T-helper 17 cell (primary cell): ENCODE results near the gene ELAVL4. TPM values are rescaled to one million over a fixed set of nuclear protein-coding genes. Genes with fewer than 3 reads are reported as not detected.

Source experiments
- ATAC-seq: fragments of 150-1000 bp; cut with Tn5 transposase; 2 replicates; pipeline ENCODE4 v1.10.0; 2021; ENCODE audit warnings: mild to moderate bottlenecking, moderate library complexity
- DNase-seq, 3 donors: peaks; one replicate each; pipeline versions ENCODE4 v3.0.0 to v3.0.0-alpha.2; 2020 to 2021
- H3K9me3 ChIP-seq: one replicate; pipeline ENCODE4 v1.7.0; 2013; ENCODE audit warnings: low read length, mild to moderate bottlenecking; ENCODE audit not compliant: control insufficient read depth, poor library complexity, severe bottlenecking
- H3K27ac Mint-ChIP-seq: one replicate; pipeline ENCODE4 v1.8.0; 2022; ENCODE audit warnings: mild to moderate bottlenecking, moderate library complexity, mixed read lengths
- H3K27me3 Mint-ChIP-seq: one replicate; pipeline ENCODE4 v1.8.0; 2022; ENCODE audit warnings: mixed read lengths
- H3K36me3 Mint-ChIP-seq: one replicate; pipeline ENCODE4 v1.8.0; 2022; ENCODE audit warnings: low read depth, mixed read lengths
- H3K4me1 Mint-ChIP-seq: one replicate; pipeline ENCODE4 v1.8.0; 2022; ENCODE audit warnings: mild to moderate bottlenecking, mixed read lengths
- H3K4me3 Mint-ChIP-seq: one replicate; pipeline ENCODE4 v1.8.0; 2022; ENCODE audit warnings: mild to moderate bottlenecking, moderate library complexity, mixed read lengths
- total RNA-seq, 4 donors: library from RNA in 2 of 4; stranded (reverse) in 2 of 4; gene quantifications; one replicate each; pipeline ENCODE4 v1.2.3 and lab custom pipeline; 2022 to 2026

ELAVL4 gene
- total RNA-seq, 2 donors from 2014 or later = not detected

DNA sequence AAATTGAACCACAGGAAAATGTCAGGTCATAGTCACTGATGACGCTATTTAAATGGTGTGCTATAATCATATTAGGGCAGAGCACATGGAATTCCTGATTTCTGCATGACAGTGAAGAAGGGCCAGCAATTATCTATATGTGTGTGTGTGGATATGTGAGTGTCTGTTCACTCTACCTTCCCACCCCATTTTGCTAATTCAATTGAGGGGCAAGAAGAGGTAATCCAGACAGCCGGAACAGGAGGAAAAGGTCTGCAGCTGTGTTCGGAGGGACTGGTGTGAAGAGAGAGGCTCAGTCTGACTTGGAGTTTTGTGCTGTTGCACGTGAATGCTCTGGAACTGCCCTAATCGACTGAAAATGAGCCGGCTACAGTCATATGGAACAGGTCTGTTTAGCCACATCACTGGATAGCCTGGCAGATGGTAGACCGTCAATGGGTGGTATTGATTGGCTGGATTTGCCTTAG is 5.1 kb upstream of the ELAVL4 start:
- Mint-ChIP-seq H3K4me1 (no peaks in the 10 kb centered on the region), H3K27me3 (peaks cover 46% of the 10 kb centered on the region), H3K27ac (no peak overlapping the region), H3K4me3 (no peak overlapping the region), H3K36me3 (peaks cover 4% of the 10 kb centered on the region)
- DNase-seq = no peak
- no peaks in the 10 kb centered on the region for H3K9me3 ChIP-seq
- no peak for ATAC-seq

GRCh38 chr1:50105433-50105832 is 3.3 kb upstream of the ELAVL4 start:
- Mint-ChIP-seq H3K4me3 (no peak overlapping the region), H3K27ac (no peak overlapping the region), H3K4me1 (peaks cover 9% of the 10 kb centered on the region), H3K36me3 (peaks cover 4% of the 10 kb centered on the region), H3K27me3 (peaks cover 60% of the 10 kb centered on the region)
- no peaks in the 10 kb centered on the region for H3K9me3 ChIP-seq
- ATAC-seq (no peak), DNase-seq (no peak)

DNA sequence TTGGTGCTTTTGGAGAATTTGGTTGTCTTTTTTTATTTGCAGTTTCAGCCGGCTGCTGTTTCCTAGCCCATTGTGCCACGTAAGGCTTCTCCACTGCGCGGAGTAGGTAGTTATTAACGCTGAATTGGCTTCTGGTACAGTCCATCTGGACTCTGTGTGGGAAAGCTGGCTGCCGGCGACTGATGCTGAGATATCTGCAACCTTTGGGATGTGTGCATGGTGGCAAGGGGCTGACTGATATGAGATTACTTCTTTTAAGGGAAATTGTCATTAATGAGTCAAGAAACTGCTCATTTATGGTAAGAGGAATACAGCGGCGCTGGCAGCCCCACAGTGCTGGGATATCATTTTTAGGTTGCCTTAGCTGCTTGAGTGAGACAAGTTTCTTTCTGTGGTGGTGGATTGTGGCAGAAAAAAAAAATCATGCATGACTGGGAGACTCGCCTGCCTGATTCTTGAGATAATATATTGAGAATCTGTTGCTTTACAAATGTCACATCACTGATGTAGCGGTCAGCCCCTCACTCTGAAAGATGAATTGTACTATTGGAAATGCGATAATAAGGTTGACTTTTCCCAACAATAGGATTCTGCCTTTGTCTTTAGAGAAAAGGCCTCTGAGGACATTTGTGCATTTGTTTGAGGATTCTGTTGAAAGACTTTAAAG is 2.5 kb upstream of the ELAVL4 start:
- H3K4me3 Mint-ChIP-seq = no peak overlapping the region
- no peak overlapping the region for H3K27ac Mint-ChIP-seq
- ATAC-seq = no peak
- H3K27me3 Mint-ChIP-seq = peaks cover 63% of the 10 kb centered on the region
- H3K9me3 ChIP-seq = no peaks in the 10 kb centered on the region
- peaks cover 13% of the 10 kb centered on the region for H3K4me1 Mint-ChIP-seq
- peaks cover 4% of the 10 kb centered on the region for H3K36me3 Mint-ChIP-seq
- no peak for DNase-seq

DNA sequence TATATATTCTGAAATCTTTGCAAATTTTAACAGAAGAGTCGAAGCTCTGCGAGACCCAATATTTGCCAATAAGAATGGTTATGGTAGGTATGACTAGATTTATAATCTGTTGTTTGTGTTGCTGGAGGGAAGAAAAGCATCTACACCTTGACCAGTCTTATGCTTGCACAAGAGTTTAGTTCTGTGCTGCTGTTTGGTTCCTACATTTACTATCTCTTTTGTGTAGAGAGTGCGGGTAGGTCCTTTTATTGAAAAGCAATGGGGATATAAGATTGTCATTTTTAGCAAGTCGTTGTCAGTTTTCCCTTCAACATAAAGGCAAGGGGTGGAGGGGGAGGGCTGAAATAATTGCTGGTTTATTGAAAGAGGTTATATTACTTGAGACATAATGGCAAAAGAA is 396 bp downstream of the ELAVL4 start:
- Mint-ChIP-seq H3K27me3 (peaks cover 79% of the 10 kb centered on the region), H3K27ac (no peak overlapping the region), H3K36me3 (peaks cover 4% of the 10 kb centered on the region), H3K4me3 (no peak overlapping the region), H3K4me1 (peaks cover 13% of the 10 kb centered on the region)
- ATAC-seq (no peak), DNase-seq (no peak)
- no peaks in the 10 kb centered on the region for H3K9me3 ChIP-seq

- Mint-ChIP-seq H3K4me3 (peak overlapping the region; percentile 43), H3K4me1 (peaks cover 13% of the 10 kb centered on the region), H3K27me3 (peaks cover 79% of the 10 kb centered on the region), H3K27ac (no peak overlapping the region), H3K36me3 (peaks cover 4% of the 10 kb centered on the region)
- H3K9me3 ChIP-seq = no peaks in the 10 kb centered on the region
- ATAC-seq (no peak), DNase-seq (no peak)
These were observed 941 bp downstream of the ELAVL4 start for GRCh38 chr1:50109647-50110075.

DNA sequence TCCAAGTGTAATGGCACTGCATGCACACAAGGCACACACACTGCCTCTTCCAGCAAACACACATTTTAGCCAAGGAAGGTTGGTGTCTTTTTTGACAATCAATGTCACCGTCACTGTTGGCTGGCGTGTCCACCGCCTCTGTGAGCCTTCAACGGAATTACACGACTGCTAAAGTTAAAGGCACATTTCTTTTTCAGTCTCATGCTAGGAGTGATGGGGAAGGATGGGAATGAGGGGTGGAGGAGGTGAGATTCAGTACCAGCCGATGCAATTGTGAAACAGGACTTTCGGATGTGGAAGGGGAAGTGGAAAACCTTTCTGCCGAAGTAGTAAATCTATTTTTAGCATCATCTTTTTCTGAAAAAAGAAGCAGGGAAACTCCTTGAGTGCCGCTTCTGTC is 1.4 kb downstream of the ELAVL4 start:
- DNase-seq (no peak), ATAC-seq (no peak)
- H3K36me3 Mint-ChIP-seq = peaks cover 4% of the 10 kb centered on the region
- H3K27me3 Mint-ChIP-seq = peaks cover 83% of the 10 kb centered on the region
- H3K9me3 ChIP-seq = no peaks in the 10 kb centered on the region
- peak overlapping the region; percentile 43 for H3K4me3 Mint-ChIP-seq
- peaks cover 13% of the 10 kb centered on the region for H3K4me1 Mint-ChIP-seq
- H3K27ac Mint-ChIP-seq = no peak overlapping the region

GRCh38 chr1:50110656-50111055 is 1.9 kb downstream of the ELAVL4 start:
- H3K9me3 ChIP-seq = no peaks in the 10 kb centered on the region
- Mint-ChIP-seq H3K36me3 (peaks cover 4% of the 10 kb centered on the region), H3K27ac (no peak overlapping the region), H3K4me3 (peak overlapping the region; percentile 43), H3K4me1 (peaks cover 13% of the 10 kb centered on the region), H3K27me3 (peaks cover 79% of the 10 kb centered on the region)
- DNase-seq (no peak), ATAC-seq (no peak)

DNA sequence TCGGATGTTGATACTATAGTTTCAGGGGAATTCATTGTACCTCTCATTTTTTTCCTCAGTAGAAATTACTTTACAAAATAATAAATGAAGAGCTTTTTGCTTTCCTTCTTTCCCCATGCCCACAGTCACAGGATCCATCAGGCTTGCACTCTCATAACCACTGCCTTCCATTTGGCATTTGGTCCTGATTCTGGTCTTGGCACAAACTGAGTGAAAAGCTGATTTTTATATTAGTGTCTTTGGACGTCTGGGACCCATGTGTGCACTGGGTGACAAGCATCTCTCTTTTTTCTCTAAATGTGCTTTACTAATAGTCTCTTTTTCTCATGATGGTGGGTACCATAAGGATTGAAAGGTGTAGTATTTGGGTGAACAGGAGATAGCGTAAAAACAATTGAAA is 2.8 kb downstream of the ELAVL4 start:
- H3K9me3 ChIP-seq = no peaks in the 10 kb centered on the region
- DNase-seq = no peak
- Mint-ChIP-seq H3K27ac (no peak overlapping the region), H3K4me1 (peaks cover 13% of the 10 kb centered on the region), H3K36me3 (no peaks in the 10 kb centered on the region), H3K4me3 (no peak overlapping the region), H3K27me3 (peaks cover 76% of the 10 kb centered on the region)
- ATAC-seq = no peak

DNA sequence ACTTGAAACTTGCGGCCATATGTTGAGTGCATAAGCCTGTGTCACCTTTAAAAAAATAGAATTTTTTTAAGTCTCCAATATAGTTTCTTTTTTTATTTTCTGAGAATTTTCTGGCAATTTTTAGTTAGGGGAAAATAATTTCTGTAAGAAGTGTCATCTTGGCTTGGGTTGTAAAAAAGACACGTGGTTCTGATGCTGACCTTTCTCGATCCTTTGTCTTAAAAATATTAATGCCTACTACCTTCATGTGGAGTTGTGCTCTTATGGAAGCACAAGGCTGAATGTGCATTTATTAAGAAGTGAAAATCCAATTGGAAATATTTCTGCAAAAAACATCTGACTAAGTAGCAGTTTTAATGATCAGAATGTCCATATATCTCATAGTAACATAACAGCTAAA is 3.5 kb downstream of the ELAVL4 start:
- no peak overlapping the region for H3K4me3 Mint-ChIP-seq

DNA sequence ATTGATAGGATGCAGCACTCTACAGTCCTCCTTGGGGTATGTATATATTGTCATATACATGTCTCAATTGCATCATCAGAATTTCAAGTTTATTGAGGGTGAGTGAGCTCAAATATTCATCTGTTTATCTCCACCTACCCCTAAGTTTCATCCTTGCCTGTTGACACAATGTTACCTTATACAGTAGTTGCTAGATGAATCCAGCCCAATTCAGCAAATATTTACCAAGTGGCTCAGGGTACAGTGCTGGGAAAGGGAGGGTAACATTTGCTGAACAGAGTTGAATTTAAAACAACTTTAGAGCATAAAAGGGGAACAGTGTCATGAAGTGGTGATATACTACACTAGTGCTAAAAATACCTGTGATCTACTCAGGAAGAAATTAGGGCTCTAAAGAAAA is 14.4 kb downstream of the ELAVL4 start:
- DNase-seq (no peak), ATAC-seq (no peak)
- H3K4me3 Mint-ChIP-seq = no peak overlapping the region
- H3K9me3 ChIP-seq = no peaks in the 10 kb centered on the region
- peaks cover 2% of the 10 kb centered on the region for H3K4me1 Mint-ChIP-seq
- H3K36me3 Mint-ChIP-seq = no peaks in the 10 kb centered on the region
- no peak overlapping the region for H3K27ac Mint-ChIP-seq
- H3K27me3 Mint-ChIP-seq = peaks cover 32% of the 10 kb centered on the region

More for the DNA sequence above, 3.5 kb downstream of the ELAVL4 start:
- H3K9me3 ChIP-seq = no peaks in the 10 kb centered on the region
- Mint-ChIP-seq H3K27me3 (peaks cover 74% of the 10 kb centered on the region), H3K4me1 (peaks cover 13% of the 10 kb centered on the region), H3K27ac (no peak overlapping the region), H3K36me3 (no peaks in the 10 kb centered on the region)
- DNase-seq (no peak), ATAC-seq (no peak)

GRCh38 chr1:50126927-50127715 is 18.4 kb downstream of the ELAVL4 start:
- H3K4me3 Mint-ChIP-seq = no peak overlapping the region
- ATAC-seq (no peak), DNase-seq (no peak)
- no peaks in the 10 kb centered on the region for H3K9me3 ChIP-seq
- H3K36me3 Mint-ChIP-seq = no peaks in the 10 kb centered on the region
- H3K4me1 Mint-ChIP-seq = peaks cover 2% of the 10 kb centered on the region
- H3K27ac Mint-ChIP-seq = no peak overlapping the region
- H3K27me3 Mint-ChIP-seq = peaks cover 33% of the 10 kb centered on the region

DNA sequence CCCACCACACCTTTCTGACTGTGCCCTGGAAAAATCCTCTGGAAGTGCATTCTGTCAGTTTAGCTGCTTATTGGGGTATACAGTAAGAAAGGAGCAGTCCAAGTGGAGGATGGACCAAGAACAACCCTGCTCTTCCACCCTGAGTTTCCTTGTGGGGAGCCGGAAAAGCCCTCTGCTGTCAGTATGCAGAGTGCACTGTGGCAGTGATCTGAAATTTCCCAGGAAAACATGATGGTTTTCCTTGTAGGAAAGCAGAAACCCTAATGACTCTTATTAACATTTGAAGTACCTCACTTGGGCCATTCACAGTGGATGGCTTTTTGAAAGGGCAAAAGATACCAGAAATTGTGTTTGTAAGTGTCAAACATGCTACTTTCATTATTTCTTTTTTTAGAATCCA is 20.5 kb downstream of the ELAVL4 start:
- H3K27ac Mint-ChIP-seq = no peak overlapping the region
- no peaks in the 10 kb centered on the region for H3K9me3 ChIP-seq
- H3K36me3 Mint-ChIP-seq = no peaks in the 10 kb centered on the region
- H3K27me3 Mint-ChIP-seq = peaks cover 34% of the 10 kb centered on the region
- DNase-seq = no peak
- ATAC-seq = no peak
- H3K4me1 Mint-ChIP-seq = no peaks in the 10 kb centered on the region
- H3K4me3 Mint-ChIP-seq = no peak overlapping the region

- no peak overlapping the region for H3K27ac Mint-ChIP-seq
- H3K9me3 ChIP-seq = no peaks in the 10 kb centered on the region
- no peaks in the 10 kb centered on the region for H3K4me1 Mint-ChIP-seq
- ATAC-seq = no peak
- H3K27me3 Mint-ChIP-seq = peaks cover 49% of the 10 kb centered on the region
- no peak overlapping the region for H3K4me3 Mint-ChIP-seq
- no peak for DNase-seq
- H3K36me3 Mint-ChIP-seq = no peaks in the 10 kb centered on the region
These were observed 23.7 kb downstream of the ELAVL4 start for GRCh38 chr1:50132347-50132894.
